Measurements from ENCODE around the gene CDC14A.
"Not testable (repeated sequence)": the region's sequence is repeated elsewhere in the genome, so short reads cannot be mapped to it uniquely, and the experiment has no call there.

Gene CDC14A

DNA sequence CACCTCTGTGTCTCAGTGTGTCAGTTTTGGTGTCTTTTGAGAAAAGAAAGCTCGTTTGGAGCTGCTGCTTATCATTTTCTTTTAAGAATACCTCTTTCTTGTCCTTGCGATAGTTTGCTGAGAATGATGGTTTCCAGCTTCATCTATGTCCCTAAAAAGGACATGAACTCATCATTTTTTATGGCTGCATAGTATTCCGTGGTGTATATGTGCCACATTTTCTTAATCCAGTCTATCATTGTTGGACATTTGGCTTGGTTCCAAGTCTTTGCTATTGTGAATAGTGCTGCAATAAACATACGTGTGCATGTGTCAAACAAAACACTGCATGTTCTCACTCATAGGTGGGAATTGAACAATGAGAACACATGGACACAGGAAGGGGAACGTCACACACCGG lies 12.6 kb upstream of the CDC14A start:
- not testable (repeated sequence) for H3K4me1 ChIP-seq (ENCODE audit: insufficient read depth, low read length); H3K9me3 ChIP-seq (ENCODE audit: insufficient read depth, low read depth, low read length)

DNA sequence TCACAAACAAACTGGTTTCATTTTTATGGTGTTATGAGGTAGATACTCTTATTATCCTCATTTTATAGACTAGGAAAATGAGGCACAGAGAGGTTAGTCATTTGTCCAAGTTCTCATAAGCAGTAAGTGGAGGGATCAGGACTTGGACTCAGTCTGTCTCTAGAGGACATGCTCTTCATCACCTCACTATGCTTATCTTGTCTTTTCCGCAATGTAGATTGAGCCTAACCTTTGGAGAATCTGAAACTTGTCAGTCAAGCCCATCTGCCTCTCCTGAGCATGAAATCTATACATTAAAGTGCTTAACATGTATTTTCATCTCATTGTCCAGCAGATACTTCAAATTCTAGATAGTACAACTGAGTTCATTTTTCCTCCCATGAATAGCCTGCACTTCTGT lies 11.8 kb upstream of the CDC14A start:
- no peaks in the 10 kb centered on the region for H3K27me3 ChIP-seq (ENCODE audit: insufficient read depth, low read length)
- no peaks in the 10 kb centered on the region; the same call in 1 of the 2 replicates for H3K4me1 ChIP-seq (ENCODE audit: insufficient read depth, low read length)
- no peaks in the 10 kb centered on the region for H3K9me3 ChIP-seq (ENCODE audit: insufficient read depth, low read depth, low read length)
- H3K4me3 ChIP-seq (ENCODE audit: low read length) = no peak overlapping the region
- H3K9ac ChIP-seq (ENCODE audit: low read depth, low read length) = no peak overlapping the region
- no peaks in the 10 kb centered on the region for H3K36me3 ChIP-seq (ENCODE audit: insufficient read depth, low read depth, low read length)
- no peak overlapping the region for H3K27ac ChIP-seq (ENCODE audit: low read length)

More for the DNA sequence above, 12.6 kb upstream of the CDC14A start:
- H3K27ac ChIP-seq (ENCODE audit: low read length); H3K36me3 ChIP-seq (ENCODE audit: insufficient read depth, low read depth, low read length); H3K4me3 ChIP-seq (ENCODE audit: low read length); H3K27me3 ChIP-seq (ENCODE audit: insufficient read depth, low read length); H3K9ac ChIP-seq (ENCODE audit: low read depth, low read length): not testable (repeated sequence)

DNA sequence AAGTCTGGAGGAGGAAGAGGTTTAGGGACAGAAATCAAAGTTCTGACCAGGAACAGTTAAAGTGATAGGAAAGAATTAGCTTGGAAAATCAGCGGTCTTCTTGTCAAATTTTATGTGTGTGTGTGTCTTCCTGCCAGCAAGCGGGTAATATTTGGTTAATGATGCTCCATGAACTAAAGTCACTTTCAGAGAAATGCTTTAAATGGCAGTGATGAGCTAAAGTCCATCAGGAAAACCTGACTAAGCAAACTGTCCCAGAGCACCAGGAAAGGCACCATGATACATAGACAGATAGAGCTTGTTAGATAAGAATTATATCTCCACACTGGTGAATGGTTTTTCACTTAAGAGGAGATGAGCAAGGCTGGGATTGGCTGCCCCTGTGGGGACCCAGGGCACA lies 10.0 kb upstream of the CDC14A start:
- Histone ChIP-seq H3K27me3 (ENCODE audit: insufficient read depth, low read length) (no peaks in the 10 kb centered on the region), H3K4me1 (ENCODE audit: insufficient read depth, low read length) (no peaks in the 10 kb centered on the region; the same call in 1 of the 2 replicates), H3K9me3 (ENCODE audit: insufficient read depth, low read depth, low read length) (no peaks in the 10 kb centered on the region), H3K4me3 (ENCODE audit: low read length) (no peak overlapping the region), H3K9ac (ENCODE audit: low read depth, low read length) (no peak overlapping the region), H3K36me3 (ENCODE audit: insufficient read depth, low read depth, low read length) (no peaks in the 10 kb centered on the region), H3K27ac (ENCODE audit: low read length) (no peak overlapping the region)

GRCh38 chr1:100343897-100344296 lies 8.4 kb upstream of the CDC14A start:
- no peaks in the 10 kb centered on the region for H3K27me3 ChIP-seq (ENCODE audit: insufficient read depth, low read length)
- no peak overlapping the region for H3K27ac ChIP-seq (ENCODE audit: low read length)
- H3K4me1 ChIP-seq (ENCODE audit: insufficient read depth, low read length) = no peaks in the 10 kb centered on the region
- no peak overlapping the region for H3K4me3 ChIP-seq (ENCODE audit: low read length)
- no peaks in the 10 kb centered on the region for H3K9me3 ChIP-seq (ENCODE audit: insufficient read depth, low read depth, low read length)
- H3K9ac ChIP-seq (ENCODE audit: low read depth, low read length) = no peak overlapping the region
- H3K36me3 ChIP-seq (ENCODE audit: insufficient read depth, low read depth, low read length) = no peaks in the 10 kb centered on the region

GRCh38 chr1:100344774-100345173 lies 7.5 kb upstream of the CDC14A start:
- no peaks in the 10 kb centered on the region for H3K4me1 ChIP-seq (ENCODE audit: insufficient read depth, low read length)
- no peak overlapping the region for H3K4me3 ChIP-seq (ENCODE audit: low read length)
- H3K27ac ChIP-seq (ENCODE audit: low read length) = no peak overlapping the region
- H3K36me3 ChIP-seq (ENCODE audit: insufficient read depth, low read depth, low read length) = no peaks in the 10 kb centered on the region
- H3K9me3 ChIP-seq (ENCODE audit: insufficient read depth, low read depth, low read length) = no peaks in the 10 kb centered on the region
- no peak overlapping the region for H3K9ac ChIP-seq (ENCODE audit: low read depth, low read length)
- H3K27me3 ChIP-seq (ENCODE audit: insufficient read depth, low read length) = no peaks in the 10 kb centered on the region

- H3K9ac ChIP-seq (ENCODE audit: low read depth, low read length) = no peak overlapping the region
- no peak overlapping the region for H3K4me3 ChIP-seq (ENCODE audit: low read length)
- no peaks in the 10 kb centered on the region for H3K4me1 ChIP-seq (ENCODE audit: insufficient read depth, low read length)
- no peak overlapping the region for H3K27ac ChIP-seq (ENCODE audit: low read length)
- no peaks in the 10 kb centered on the region for H3K36me3 ChIP-seq (ENCODE audit: insufficient read depth, low read depth, low read length)
- H3K9me3 ChIP-seq (ENCODE audit: insufficient read depth, low read depth, low read length) = no peaks in the 10 kb centered on the region
- H3K27me3 ChIP-seq (ENCODE audit: insufficient read depth, low read length) = no peaks in the 10 kb centered on the region
Measured at GRCh38 chr1:100346387-100346786, 5.9 kb upstream of the CDC14A start.

DNA sequence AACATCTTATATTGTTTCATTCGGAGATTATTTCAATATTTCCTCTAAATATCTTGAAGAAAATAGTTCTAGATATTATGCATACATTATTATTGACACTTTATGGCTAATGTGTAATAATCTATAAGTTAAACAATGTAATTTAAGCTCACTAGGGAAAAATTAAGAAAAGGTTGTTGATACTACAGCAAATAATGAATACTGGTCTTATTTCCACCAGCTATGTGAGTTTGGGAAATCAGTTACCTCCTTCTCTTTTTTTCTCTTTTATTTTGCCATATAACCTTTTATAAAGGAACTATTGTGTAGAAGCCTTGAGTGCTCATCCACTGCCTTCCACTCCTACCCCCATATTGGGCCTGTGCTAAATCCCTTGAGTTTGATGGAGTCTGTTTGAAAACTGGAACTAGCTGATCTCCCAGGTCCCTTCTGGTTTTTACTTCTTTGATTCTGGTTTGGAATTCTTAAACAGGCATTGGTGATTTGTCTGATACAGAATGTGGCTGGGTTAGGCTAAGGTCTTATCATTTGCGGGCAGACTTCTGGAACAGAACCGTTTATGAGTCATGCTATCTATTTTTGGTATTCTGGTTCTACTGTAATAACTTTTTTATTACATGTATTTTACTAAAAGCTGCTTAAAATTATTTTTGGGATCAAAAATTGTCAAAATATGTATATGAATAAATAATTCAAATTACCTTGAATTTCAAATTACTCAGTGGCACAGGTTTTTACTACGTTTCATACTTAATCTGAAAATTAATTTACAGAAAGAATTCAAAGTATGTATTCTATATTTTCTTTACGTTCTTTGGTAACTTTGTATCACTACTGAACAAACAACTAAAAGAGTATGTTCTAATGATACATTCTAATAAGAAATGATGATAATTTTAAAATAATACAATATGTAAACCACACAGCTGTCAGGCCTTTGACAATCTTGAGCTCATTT lies 5.0 kb upstream of the CDC14A start:
- Histone ChIP-seq H3K4me1 (ENCODE audit: insufficient read depth, low read length) (no peaks in the 10 kb centered on the region), H3K36me3 (ENCODE audit: insufficient read depth, low read depth, low read length) (no peaks in the 10 kb centered on the region), H3K4me3 (ENCODE audit: low read length) (no peak overlapping the region), H3K9ac (ENCODE audit: low read depth, low read length) (no peak overlapping the region), H3K27ac (ENCODE audit: low read length) (no peak overlapping the region), H3K27me3 (ENCODE audit: insufficient read depth, low read length) (no peaks in the 10 kb centered on the region), H3K9me3 (ENCODE audit: insufficient read depth, low read depth, low read length) (no peaks in the 10 kb centered on the region)

DNA sequence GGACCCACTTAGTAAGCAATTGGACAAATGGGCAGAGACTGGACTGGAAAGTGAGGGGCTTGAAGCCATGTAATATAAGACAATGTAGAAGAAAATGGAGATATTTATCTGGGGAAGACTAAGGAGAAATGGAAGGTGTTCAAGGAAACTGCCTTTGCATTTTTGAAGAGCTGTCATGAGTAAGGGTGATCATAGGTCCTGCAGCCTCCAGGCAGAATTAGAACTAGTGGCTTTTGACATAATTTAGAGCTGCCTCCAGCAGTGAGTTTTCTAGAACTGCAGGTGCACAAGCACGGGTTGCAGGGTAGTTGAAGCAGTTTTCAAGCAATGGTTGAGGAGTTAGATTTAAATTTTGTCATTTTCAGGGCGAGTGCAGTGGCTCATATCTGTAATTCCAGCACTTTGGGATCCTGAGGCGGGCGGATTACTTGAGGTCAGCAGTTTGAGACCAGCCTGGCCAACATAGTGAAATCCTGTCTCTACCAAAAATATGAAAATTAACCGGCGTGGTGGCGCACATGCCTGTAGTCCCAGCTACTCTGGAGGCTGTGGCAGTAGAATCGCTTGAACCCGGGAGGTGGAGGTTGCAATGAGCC lies 3.7 kb upstream of the CDC14A start:
- Histone ChIP-seq H3K9ac (ENCODE audit: low read depth, low read length) (no peak overlapping the region), H3K36me3 (ENCODE audit: insufficient read depth, low read depth, low read length) (no peaks in the 10 kb centered on the region), H3K27ac (ENCODE audit: low read length) (no peak overlapping the region)

DNA sequence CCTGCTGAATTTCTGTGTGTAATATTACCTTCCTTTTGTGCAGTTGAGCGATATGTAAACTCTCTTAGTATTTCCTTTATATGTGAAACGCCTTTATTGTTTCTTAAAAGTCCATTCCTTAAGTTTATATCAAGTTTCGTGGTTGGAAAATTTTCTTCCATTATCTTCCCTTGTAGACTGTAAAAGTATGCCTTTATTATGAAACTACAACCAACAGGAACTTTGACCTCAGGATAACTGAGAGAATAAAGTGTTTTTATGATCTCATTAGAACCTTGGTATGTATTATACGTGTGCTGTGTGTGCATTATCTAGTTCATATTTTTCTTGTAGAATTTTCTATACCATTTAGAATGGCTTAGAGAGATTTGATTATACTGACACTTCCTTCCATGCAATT lies 3.1 kb upstream of the CDC14A start:
- Histone ChIP-seq H3K9ac (ENCODE audit: low read depth, low read length) (no peak overlapping the region), H3K27ac (ENCODE audit: low read length) (no peak overlapping the region), H3K27me3 (ENCODE audit: insufficient read depth, low read length) (no peaks in the 10 kb centered on the region), H3K4me1 (ENCODE audit: insufficient read depth, low read length) (peaks cover 6% of the 10 kb centered on the region), H3K9me3 (ENCODE audit: insufficient read depth, low read depth, low read length) (no peaks in the 10 kb centered on the region), H3K36me3 (ENCODE audit: insufficient read depth, low read depth, low read length) (no peaks in the 10 kb centered on the region), H3K4me3 (ENCODE audit: low read length) (no peak overlapping the region)

More for the DNA sequence above, 3.7 kb upstream of the CDC14A start:
- Histone ChIP-seq H3K4me3 (ENCODE audit: low read length) (no peak overlapping the region), H3K4me1 (ENCODE audit: insufficient read depth, low read length) (peaks cover under 1% of the 10 kb centered on the region; the same call in 1 of the 2 replicates), H3K9me3 (ENCODE audit: insufficient read depth, low read depth, low read length) (no peaks in the 10 kb centered on the region), H3K27me3 (ENCODE audit: insufficient read depth, low read length) (no peaks in the 10 kb centered on the region)

- peak overlapping the region; percentile 94; the same call in 1 of the 2 replicates for H3K9ac ChIP-seq (ENCODE audit: low read depth, low read length)
- no peaks in the 10 kb centered on the region for H3K9me3 ChIP-seq (ENCODE audit: insufficient read depth, low read depth, low read length)
- no peak overlapping the region for H3K27ac ChIP-seq (ENCODE audit: low read length)
- H3K36me3 ChIP-seq (ENCODE audit: insufficient read depth, low read depth, low read length) = peaks cover 6% of the 10 kb centered on the region; the same call in 1 of the 2 replicates
- no peaks in the 10 kb centered on the region for H3K27me3 ChIP-seq (ENCODE audit: insufficient read depth, low read length)
- H3K4me1 ChIP-seq (ENCODE audit: insufficient read depth, low read length) = peaks cover 15% of the 10 kb centered on the region
- peak overlapping the region; percentile 83 for H3K4me3 ChIP-seq (ENCODE audit: low read length)
Measured at GRCh38 chr1:100350787-100351094, 1.6 kb upstream of the CDC14A start.

DNA sequence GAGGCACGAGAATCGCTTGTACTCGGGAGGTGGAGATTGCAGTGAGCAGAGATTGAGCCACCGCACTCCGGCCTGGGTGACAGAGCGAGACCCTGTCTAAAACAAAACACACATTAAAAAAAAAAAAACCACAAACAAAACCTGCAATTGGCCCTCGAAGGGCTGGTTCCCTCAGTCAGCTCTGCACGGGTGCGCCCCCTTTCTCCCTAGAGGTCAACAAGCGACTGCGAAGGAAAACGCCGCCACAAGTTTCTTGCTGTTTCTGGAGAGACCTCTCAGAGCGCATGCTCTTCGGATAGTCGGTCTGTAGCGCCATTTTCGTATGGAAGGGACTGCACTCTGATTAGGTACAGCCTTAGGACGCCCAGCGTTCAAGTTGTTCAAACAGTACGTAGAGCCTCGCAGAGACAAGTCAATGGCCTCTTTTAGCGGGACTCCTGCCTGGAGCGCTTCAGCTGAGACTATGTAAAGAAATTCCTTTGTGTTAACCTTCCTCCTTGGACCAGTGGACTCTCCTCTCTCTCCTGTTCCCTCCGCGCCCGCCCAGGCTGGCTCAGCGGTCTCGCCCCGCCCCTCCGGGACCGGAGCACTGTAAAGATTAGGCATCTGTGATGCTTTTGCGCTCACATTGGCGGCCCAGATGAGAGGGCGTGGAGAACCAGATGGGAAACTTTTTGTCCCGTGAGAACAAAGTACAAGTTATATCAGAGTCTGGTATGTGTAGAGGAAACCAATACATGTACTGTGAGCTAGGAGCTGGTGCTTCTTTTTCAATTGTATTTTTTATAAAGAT lies 1.0 kb upstream of the CDC14A start:
- Histone ChIP-seq H3K27ac (ENCODE audit: low read length) (peak overlapping the region; percentile 96), H3K9me3 (ENCODE audit: insufficient read depth, low read depth, low read length) (no peaks in the 10 kb centered on the region), H3K9ac (ENCODE audit: low read depth, low read length) (peak overlapping the region; percentile 94), H3K4me1 (ENCODE audit: insufficient read depth, low read length) (peaks cover 15% of the 10 kb centered on the region), H3K36me3 (ENCODE audit: insufficient read depth, low read depth, low read length) (peaks cover 8% of the 10 kb centered on the region; the same call in 1 of the 2 replicates), H3K27me3 (ENCODE audit: insufficient read depth, low read length) (no peaks in the 10 kb centered on the region), H3K4me3 (ENCODE audit: low read length) (peak overlapping the region; percentile 83)

Measured in iPS-20b (cell line).